GM23338 (cell line): ENCODE results near the gene LPCAT3. TPM values are rescaled to one million over a fixed set of nuclear protein-coding genes. Genes with fewer than 3 reads are reported as not detected.

Experiments used
- ATAC-seq: fragments of 200-7000 bp; cut with Tn5 transposase; 3 replicates; pipeline ENCODE4 v1.9.1; 2020
- DNase-seq: peaks from one replicate; pipeline ENCODE4 v3.0.0-alpha.2; 2015; ENCODE audit warnings: low spot score
- H2AFZ ChIP-seq: fragments of 200-600 bp; sonication (generic); 2 replicates; pipeline ENCODE4 v1.8.0; 2016; ENCODE audit warnings: antibody characterized with exemption, mild to moderate bottlenecking, moderate library complexity
- H3F3A ChIP-seq: fragments of 200-600 bp; sonication (generic); replicated peaks from 2 replicates; pipeline ENCODE4 v1.8.0; 2017; ENCODE audit warnings: antibody characterized with exemption, mixed run types, low read depth
- H3K27ac ChIP-seq: fragments of 200-600 bp; sonication (generic); 2 replicates; pipeline ENCODE4 v1.6.1; 2016; ENCODE audit warnings: low read depth
- H3K27me3 ChIP-seq: fragments of 200-600 bp; sonication (generic); 2 replicates; pipeline ENCODE4 v1.8.0; 2016; ENCODE audit warnings: mild to moderate bottlenecking, mixed run types, moderate library complexity; ENCODE audit not compliant: insufficient read depth
- H3K36me3 ChIP-seq: fragments of 200-600 bp; sonication (generic); 2 replicates; pipeline ENCODE4 v1.8.0; 2016; ENCODE audit warnings: mild to moderate bottlenecking; ENCODE audit not compliant: insufficient read depth
- H3K4me1 ChIP-seq: fragments of 200-600 bp; sonication (generic); 2 replicates; pipeline ENCODE4 v1.8.0; 2016; ENCODE audit warnings: mild to moderate bottlenecking, moderate library complexity; ENCODE audit not compliant: insufficient read depth
- H3K4me2 ChIP-seq: fragments of 200-600 bp; sonication (generic); 2 replicates; pipeline ENCODE4 v1.7.1; 2017; ENCODE audit warnings: mixed run types
- H3K4me3 ChIP-seq: fragments of 200-600 bp; sonication (generic); 2 replicates; pipeline ENCODE4 v1.6.1; 2016; ENCODE audit warnings: mixed run types
- H3K79me2 ChIP-seq: fragments of 200-600 bp; sonication (generic); replicated peaks from 2 replicates; pipeline ENCODE4 v1.8.0; 2017; ENCODE audit warnings: mild to moderate bottlenecking; ENCODE audit not compliant: insufficient read depth
- H3K9me2 ChIP-seq: fragments of 200-600 bp; sonication (generic); 2 replicates; pipeline ENCODE4 v1.8.0; 2017; ENCODE audit not compliant: insufficient read depth
- H4K20me1 ChIP-seq: fragments of 200-600 bp; sonication (generic); replicated peaks from 2 replicates; pipeline ENCODE4 v1.8.0; 2017; ENCODE audit warnings: mild to moderate bottlenecking; ENCODE audit not compliant: insufficient read depth
- H3K27ac Mint-ChIP-seq: 2 replicates; pipeline ENCODE4 v1.8.0; 2020; ENCODE audit warnings: inconsistent platforms, mild to moderate bottlenecking, moderate library complexity, mixed read lengths
- H3K27me3 Mint-ChIP-seq: 3 replicates; pipeline ENCODE4 v1.8.0; 2022; ENCODE audit warnings: low read depth, mild to moderate bottlenecking, moderate library complexity, mixed read lengths, inconsistent platforms; ENCODE audit not compliant: insufficient read depth, poor library complexity
- H3K36me3 Mint-ChIP-seq: 3 replicates; pipeline ENCODE4 v1.8.0; 2021; ENCODE audit warnings: low read depth, mild to moderate bottlenecking, inconsistent platforms, moderate library complexity, mixed read lengths
- H3K4me1 Mint-ChIP-seq: 3 replicates; pipeline ENCODE4 v1.8.0; 2020; ENCODE audit warnings: mild to moderate bottlenecking, inconsistent platforms, mixed read lengths
- H3K4me3 Mint-ChIP-seq: 3 replicates; pipeline ENCODE4 v1.8.0; 2021; ENCODE audit warnings: moderate library complexity, mild to moderate bottlenecking, inconsistent platforms, mixed read lengths
- H3K9me3 Mint-ChIP-seq: 3 replicates; pipeline ENCODE4 v1.8.0; 2020; ENCODE audit warnings: moderate library complexity, mild to moderate bottlenecking, inconsistent platforms, mixed read lengths
- CREB1 ChIP-seq: fragments of 250-450 bp; sonication (Bioruptor Pico); IDR thresholded peaks from 2 replicates; pipeline ENCODE4 v1.5.0; 2020; ENCODE audit warnings: low read depth, mild to moderate bottlenecking, moderate library complexity
- EZH2phosphoT487 ChIP-seq: fragments of 200-600 bp; sonication (generic); IDR thresholded peaks from one replicate; pipeline ENCODE4 v1.8.1; 2018; ENCODE audit warnings: antibody characterized with exemption; ENCODE audit not compliant: unreplicated experiment
- JUNB ChIP-seq: IDR thresholded peaks from one replicate; pipeline ENCODE4 v1.6.1; 2016; ENCODE audit warnings: antibody characterized with exemption; ENCODE audit not compliant: unreplicated experiment
- NANOG ChIP-seq: IDR thresholded peaks from 2 replicates; pipeline ENCODE4 v1.6.1; 2016; ENCODE audit warnings: antibody characterized with exemption, borderline replicate concordance
- POLR2AphosphoS5 ChIP-seq: IDR thresholded peaks from 2 replicates; pipeline ENCODE4 v1.6.1; 2016; ENCODE audit warnings: antibody characterized with exemption, low read depth
- ZNF114 ChIP-seq: fragments of 250-450 bp; sonication (Bioruptor Pico); IDR thresholded peaks from 2 replicates; pipeline ENCODE4 v1.5.0; 2020; ENCODE audit warnings: mild to moderate bottlenecking, moderate library complexity
- ZNF331 ChIP-seq: fragments of 250-450 bp; sonication (Bioruptor Pico); IDR thresholded peaks from 2 replicates; pipeline ENCODE4 v1.5.0; 2020; ENCODE audit warnings: low read depth, mild to moderate bottlenecking, moderate library complexity
- long read RNA-seq: library from polyadenylated mRNA; unstranded; transcript quantifications from one replicate; pipeline ENCODE4 v2.0.0, GENCODE V29; 2020; ENCODE audit not compliant: unreplicated experiment
- polyA plus RNA-seq: library from polyadenylated mRNA; unstranded; fragments of >200 nt; fragmentation: Nextera tagmentation; extraction: Ambion mirVana; gene quantifications from 2 replicates; pipeline ENCODE4 v1.2.1, GENCODE V29; 2016
- total RNA-seq: library from RNA; depleted of rRNA; stranded (reverse); fragments of >200 nt; shearing (Covaris generic); gene quantifications from 2 replicates; pipeline ENCODE4 v1.2.3, GENCODE V29; 2014; rRNA removed
- TF ChIP-seq, protein P1 (sequence below), 2 experiments: fragments of 200-600 bp in 1 of 2; sonication (generic) in 1 of 2; conservative IDR thresholded peaks; 2 replicates each; pipeline versions ENCODE4 v1.5.1 to v1.6.1; 2016 to 2017; ENCODE audit warnings: antibody characterized with exemption in 2 of 2, low read depth in 2 of 2, mild to moderate bottlenecking in 2 of 2, moderate library complexity in 1 of 2
- TF ChIP-seq, protein P2 (sequence below): IDR thresholded peaks from one replicate; pipeline ENCODE4 v1.6.1; 2018; ENCODE audit warnings: antibody characterized with exemption; ENCODE audit not compliant: unreplicated experiment
- TF ChIP-seq, protein P3 (sequence below): IDR thresholded peaks from 2 replicates; pipeline ENCODE4 v1.6.1; 2016; ENCODE audit warnings: antibody characterized with exemption
- TF ChIP-seq, protein P4 (sequence below): fragments of 250-450 bp; sonication (Bioruptor Pico); IDR thresholded peaks from 2 replicates; pipeline ENCODE4 v1.5.0; 2020; ENCODE audit warnings: mild to moderate bottlenecking, moderate library complexity

The LPCAT3 gene, protein sequence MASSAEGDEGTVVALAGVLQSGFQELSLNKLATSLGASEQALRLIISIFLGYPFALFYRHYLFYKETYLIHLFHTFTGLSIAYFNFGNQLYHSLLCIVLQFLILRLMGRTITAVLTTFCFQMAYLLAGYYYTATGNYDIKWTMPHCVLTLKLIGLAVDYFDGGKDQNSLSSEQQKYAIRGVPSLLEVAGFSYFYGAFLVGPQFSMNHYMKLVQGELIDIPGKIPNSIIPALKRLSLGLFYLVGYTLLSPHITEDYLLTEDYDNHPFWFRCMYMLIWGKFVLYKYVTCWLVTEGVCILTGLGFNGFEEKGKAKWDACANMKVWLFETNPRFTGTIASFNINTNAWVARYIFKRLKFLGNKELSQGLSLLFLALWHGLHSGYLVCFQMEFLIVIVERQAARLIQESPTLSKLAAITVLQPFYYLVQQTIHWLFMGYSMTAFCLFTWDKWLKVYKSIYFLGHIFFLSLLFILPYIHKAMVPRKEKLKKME
- 45.3 and 51.5 TPM in 2 replicates for total RNA-seq
- 21.4 and 22.7 TPM in 2 replicates for polyA plus RNA-seq
- long read RNA-seq, transcript LPCAT3-201 (13 exons, 2,268 nt): major isoform, 21 of 24 reads
- long read RNA-seq, partial matches to known transcripts: 1 of 24 reads
- long read RNA-seq, other reads (novel, unspliced or antisense): 2 of 24 reads

DNA sequence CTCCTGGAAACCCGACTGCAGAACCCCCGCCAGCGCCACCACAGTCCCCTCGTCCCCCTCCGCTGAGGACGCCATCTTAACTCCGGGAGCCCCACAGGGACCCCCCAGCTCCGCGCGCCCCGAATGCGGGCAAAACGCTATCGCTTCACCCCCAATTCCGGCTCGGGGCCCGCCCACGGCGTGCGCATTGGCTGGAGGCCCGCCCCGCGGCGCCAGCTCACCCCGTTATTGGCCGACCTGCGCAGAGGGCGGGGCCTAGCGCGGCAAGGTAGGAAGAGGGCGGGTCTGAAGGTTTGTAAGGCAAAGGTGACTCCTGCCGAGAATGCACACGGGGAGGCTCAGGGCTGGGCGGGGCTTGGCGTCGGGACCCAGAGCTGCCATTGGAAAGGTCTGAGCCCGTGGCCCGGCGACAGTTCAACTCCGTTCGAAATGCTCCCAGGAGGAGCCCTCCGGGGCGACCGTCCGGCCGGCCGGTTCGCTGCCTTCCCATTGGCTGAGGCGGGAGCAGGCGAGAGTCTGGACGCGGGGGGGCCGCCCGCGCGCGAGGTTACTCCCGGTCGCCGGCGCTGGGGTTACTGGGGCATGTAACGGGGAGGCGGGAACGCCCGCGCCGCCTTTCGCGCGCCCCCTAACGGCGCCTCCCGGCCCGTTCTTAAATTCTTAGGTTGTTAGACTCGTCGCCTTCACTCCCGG is at the start of gene LPCAT3:
LPCAT3 (minus strand) TSS at position 127 of the 693 bp plus-strand sequence; CDS start at position 75, 52 bp downstream.
- Mint-ChIP-seq H3K4me3 (peak within 1 kb of the TSS; percentile 95), H3K9me3 (no peaks in the 10 kb centered on the region), H3K36me3 (no peaks in the 10 kb centered on the region; the same call in 2 of the 3 replicates), H3K27me3 (peaks cover 3% of the 10 kb centered on the region), H3K4me1 (peaks cover 26% of the 10 kb centered on the region), H3K27ac (peak within 1 kb of the TSS; percentile 95)
- H3K36me3 ChIP-seq: 0 out of 2 replicates have a peak, but pooled peaks cover 2% of the 10 kb centered on the region
- H4K20me1 ChIP-seq: peaks cover 15% of the 10 kb centered on the region; the same call in 1 of the 2 replicates
- H3K27ac ChIP-seq: peak within 1 kb of the TSS; percentile 91
- no peaks in the 10 kb centered on the region for H3K27me3 ChIP-seq
- no peaks in the 10 kb centered on the region for H3F3A ChIP-seq
- peak within 1 kb of the TSS; percentile 94 for H3K4me3 ChIP-seq
- peak within 1 kb of the TSS; percentile 89 for H3K4me2 ChIP-seq
- ATAC-seq: peak; percentile 94
- peaks cover 39% of the 10 kb centered on the region for H3K79me2 ChIP-seq
- peaks cover 21% of the 10 kb centered on the region for H3K4me1 ChIP-seq
- peak within 1 kb of the TSS; percentile 93 for H2AFZ ChIP-seq
- H3K9me2 ChIP-seq: no peaks in the 10 kb centered on the region
- peak; percentile 98 for DNase-seq
- TF ChIP-seq JUNB (no peak), EZH2phosphoT487 (no peak), ZNF331 (CRISPR knock-in tag) (no peak), NANOG (0 out of 2 replicates have a peak, but pooled peaks have one; percentile 3), ZNF114 (CRISPR knock-in tag) (no peak), POLR2AphosphoS5 (peak; percentile 89), CREB1 (CRISPR knock-in tag) (peak; percentile 71)
- TF ChIP-seq, protein P1, sequence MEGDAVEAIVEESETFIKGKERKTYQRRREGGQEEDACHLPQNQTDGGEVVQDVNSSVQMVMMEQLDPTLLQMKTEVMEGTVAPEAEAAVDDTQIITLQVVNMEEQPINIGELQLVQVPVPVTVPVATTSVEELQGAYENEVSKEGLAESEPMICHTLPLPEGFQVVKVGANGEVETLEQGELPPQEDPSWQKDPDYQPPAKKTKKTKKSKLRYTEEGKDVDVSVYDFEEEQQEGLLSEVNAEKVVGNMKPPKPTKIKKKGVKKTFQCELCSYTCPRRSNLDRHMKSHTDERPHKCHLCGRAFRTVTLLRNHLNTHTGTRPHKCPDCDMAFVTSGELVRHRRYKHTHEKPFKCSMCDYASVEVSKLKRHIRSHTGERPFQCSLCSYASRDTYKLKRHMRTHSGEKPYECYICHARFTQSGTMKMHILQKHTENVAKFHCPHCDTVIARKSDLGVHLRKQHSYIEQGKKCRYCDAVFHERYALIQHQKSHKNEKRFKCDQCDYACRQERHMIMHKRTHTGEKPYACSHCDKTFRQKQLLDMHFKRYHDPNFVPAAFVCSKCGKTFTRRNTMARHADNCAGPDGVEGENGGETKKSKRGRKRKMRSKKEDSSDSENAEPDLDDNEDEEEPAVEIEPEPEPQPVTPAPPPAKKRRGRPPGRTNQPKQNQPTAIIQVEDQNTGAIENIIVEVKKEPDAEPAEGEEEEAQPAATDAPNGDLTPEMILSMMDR (conservative IDR thresholded peaks at IDR 0.05; ENCODE audit: low read depth in 2 of 2): peak; percentile 70 to 75
- TF ChIP-seq, protein P2, sequence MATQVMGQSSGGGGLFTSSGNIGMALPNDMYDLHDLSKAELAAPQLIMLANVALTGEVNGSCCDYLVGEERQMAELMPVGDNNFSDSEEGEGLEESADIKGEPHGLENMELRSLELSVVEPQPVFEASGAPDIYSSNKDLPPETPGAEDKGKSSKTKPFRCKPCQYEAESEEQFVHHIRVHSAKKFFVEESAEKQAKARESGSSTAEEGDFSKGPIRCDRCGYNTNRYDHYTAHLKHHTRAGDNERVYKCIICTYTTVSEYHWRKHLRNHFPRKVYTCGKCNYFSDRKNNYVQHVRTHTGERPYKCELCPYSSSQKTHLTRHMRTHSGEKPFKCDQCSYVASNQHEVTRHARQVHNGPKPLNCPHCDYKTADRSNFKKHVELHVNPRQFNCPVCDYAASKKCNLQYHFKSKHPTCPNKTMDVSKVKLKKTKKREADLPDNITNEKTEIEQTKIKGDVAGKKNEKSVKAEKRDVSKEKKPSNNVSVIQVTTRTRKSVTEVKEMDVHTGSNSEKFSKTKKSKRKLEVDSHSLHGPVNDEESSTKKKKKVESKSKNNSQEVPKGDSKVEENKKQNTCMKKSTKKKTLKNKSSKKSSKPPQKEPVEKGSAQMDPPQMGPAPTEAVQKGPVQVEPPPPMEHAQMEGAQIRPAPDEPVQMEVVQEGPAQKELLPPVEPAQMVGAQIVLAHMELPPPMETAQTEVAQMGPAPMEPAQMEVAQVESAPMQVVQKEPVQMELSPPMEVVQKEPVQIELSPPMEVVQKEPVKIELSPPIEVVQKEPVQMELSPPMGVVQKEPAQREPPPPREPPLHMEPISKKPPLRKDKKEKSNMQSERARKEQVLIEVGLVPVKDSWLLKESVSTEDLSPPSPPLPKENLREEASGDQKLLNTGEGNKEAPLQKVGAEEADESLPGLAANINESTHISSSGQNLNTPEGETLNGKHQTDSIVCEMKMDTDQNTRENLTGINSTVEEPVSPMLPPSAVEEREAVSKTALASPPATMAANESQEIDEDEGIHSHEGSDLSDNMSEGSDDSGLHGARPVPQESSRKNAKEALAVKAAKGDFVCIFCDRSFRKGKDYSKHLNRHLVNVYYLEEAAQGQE: no peak
- TF ChIP-seq, protein P3, sequence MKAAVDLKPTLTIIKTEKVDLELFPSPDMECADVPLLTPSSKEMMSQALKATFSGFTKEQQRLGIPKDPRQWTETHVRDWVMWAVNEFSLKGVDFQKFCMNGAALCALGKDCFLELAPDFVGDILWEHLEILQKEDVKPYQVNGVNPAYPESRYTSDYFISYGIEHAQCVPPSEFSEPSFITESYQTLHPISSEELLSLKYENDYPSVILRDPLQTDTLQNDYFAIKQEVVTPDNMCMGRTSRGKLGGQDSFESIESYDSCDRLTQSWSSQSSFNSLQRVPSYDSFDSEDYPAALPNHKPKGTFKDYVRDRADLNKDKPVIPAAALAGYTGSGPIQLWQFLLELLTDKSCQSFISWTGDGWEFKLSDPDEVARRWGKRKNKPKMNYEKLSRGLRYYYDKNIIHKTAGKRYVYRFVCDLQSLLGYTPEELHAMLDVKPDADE: 0 out of 2 replicates have a peak, but pooled peaks have one; percentile 14
- TF ChIP-seq, protein P4, sequence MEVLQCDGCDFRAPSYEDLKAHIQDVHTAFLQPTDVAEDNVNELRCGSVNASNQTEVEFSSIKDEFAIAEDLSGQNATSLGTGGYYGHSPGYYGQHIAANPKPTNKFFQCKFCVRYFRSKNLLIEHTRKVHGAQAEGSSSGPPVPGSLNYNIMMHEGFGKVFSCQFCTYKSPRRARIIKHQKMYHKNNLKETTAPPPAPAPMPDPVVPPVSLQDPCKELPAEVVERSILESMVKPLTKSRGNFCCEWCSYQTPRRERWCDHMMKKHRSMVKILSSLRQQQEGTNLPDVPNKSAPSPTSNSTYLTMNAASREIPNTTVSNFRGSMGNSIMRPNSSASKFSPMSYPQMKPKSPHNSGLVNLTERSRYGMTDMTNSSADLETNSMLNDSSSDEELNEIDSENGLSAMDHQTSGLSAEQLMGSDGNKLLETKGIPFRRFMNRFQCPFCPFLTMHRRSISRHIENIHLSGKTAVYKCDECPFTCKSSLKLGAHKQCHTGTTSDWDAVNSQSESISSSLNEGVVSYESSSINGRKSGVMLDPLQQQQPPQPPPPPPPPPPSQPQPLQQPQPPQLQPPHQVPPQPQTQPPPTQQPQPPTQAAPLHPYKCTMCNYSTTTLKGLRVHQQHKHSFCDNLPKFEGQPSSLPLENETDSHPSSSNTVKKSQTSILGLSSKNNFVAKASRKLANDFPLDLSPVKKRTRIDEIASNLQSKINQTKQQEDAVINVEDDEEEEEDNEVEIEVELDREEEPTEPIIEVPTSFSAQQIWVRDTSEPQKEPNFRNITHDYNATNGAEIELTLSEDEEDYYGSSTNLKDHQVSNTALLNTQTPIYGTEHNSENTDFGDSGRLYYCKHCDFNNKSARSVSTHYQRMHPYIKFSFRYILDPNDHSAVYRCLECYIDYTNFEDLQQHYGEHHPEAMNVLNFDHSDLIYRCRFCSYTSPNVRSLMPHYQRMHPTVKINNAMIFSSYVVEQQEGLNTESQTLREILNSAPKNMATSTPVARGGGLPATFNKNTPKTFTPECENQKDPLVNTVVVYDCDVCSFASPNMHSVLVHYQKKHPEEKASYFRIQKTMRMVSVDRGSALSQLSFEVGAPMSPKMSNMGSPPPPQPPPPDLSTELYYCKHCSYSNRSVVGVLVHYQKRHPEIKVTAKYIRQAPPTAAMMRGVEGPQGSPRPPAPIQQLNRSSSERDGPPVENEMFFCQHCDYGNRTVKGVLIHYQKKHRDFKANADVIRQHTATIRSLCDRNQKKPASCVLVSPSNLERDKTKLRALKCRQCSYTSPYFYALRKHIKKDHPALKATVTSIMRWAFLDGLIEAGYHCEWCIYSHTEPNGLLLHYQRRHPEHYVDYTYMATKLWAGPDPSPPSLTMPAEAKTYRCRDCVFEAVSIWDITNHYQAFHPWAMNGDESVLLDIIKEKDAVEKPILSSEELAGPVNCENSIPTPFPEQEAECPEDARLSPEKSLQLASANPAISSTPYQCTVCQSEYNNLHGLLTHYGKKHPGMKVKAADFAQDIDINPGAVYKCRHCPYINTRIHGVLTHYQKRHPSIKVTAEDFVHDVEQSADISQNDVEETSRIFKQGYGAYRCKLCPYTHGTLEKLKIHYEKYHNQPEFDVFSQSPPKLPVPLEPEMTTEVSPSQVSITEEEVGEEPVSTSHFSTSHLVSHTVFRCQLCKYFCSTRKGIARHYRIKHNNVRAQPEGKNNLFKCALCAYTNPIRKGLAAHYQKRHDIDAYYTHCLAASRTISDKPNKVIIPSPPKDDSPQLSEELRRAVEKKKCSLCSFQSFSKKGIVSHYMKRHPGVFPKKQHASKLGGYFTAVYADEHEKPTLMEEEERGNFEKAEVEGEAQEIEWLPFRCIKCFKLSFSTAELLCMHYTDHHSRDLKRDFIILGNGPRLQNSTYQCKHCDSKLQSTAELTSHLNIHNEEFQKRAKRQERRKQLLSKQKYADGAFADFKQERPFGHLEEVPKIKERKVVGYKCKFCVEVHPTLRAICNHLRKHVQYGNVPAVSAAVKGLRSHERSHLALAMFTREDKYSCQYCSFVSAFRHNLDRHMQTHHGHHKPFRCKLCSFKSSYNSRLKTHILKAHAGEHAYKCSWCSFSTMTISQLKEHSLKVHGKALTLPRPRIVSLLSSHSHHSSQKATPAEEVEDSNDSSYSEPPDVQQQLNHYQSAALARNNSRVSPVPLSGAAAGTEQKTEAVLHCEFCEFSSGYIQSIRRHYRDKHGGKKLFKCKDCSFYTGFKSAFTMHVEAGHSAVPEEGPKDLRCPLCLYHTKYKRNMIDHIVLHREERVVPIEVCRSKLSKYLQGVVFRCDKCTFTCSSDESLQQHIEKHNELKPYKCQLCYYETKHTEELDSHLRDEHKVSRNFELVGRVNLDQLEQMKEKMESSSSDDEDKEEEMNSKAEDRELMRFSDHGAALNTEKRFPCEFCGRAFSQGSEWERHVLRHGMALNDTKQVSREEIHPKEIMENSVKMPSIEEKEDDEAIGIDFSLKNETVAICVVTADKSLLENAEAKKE (CRISPR knock-in tag): no peak
